Stimulated activated memory B cell treated with anti-CD40 and anti-IgM and Interleukin-4, amounts not matched to agents 10 μg/mL and 1 μg/mL and 100 μg/mL, for 72 hours (primary cell): Measurements from ENCODE around the gene SLC34A3.
A peak's percentile ranks its signal among the peaks of the same experiment; 100 is the strongest.

Experiments used
- ATAC-seq: fragments of 150-1000 bp; cut with Tn5 transposase; 2 replicates; pipeline ENCODE4 v1.10.0; 2021
- H3K27ac Mint-ChIP-seq: one replicate; pipeline ENCODE4 v1.8.0; 2022; ENCODE audit warnings: mild to moderate bottlenecking, mixed read lengths
- H3K27me3 Mint-ChIP-seq: one replicate; pipeline ENCODE4 v1.8.0; 2022; ENCODE audit warnings: mixed read lengths
- H3K36me3 Mint-ChIP-seq: one replicate; pipeline ENCODE4 v1.8.0; 2022; ENCODE audit warnings: mixed read lengths
- H3K4me1 Mint-ChIP-seq: one replicate; pipeline ENCODE4 v1.8.0; 2022; ENCODE audit warnings: mixed read lengths
- H3K4me3 Mint-ChIP-seq: one replicate; pipeline ENCODE4 v1.8.0; 2022; ENCODE audit warnings: mild to moderate bottlenecking, moderate library complexity, mixed read lengths
- H3K9me3 Mint-ChIP-seq: one replicate; pipeline ENCODE4 v1.8.0; 2022; ENCODE audit warnings: mixed read lengths

The SLC34A3 gene

DNA sequence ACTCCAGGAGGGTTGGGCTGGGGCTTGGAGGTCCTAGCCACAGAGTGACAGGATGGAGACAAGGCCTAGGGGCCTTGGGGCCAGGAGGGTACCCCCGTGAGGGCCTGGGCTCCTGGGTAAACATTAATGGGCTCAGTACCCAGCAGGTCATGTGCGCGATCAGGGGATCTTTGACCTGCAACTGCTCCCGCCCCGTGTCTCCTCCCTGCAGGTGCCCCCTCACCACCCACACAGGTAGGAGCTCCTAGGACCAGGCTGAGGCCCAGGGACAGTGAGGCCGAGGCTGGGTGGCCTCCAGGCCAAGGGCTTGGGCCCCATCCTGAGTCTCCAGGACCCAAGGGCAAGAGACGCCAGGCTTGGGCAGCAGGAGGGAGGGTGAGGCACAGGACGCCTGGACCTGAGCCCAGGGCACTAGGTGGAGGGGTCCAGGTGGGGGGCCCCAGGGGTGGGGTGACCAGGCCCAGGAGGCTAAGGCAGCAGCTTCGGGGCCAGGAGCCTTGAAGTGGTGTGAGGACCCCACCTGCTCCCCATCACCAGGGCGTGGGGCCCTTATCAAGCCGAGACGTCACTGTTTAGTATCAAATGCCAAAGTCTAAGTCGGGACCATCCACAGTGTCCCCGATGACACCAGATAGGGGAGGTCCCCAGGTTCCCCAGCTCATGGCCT is at the start of gene SLC34A3:
SLC34A3 (plus strand) TSS at position 197 of the 667 bp plus-strand sequence. CDS start 802 bp downstream, outside the sequence.
- Mint-ChIP-seq H3K4me3 (no peak within 1 kb of the TSS), H3K36me3 (no peaks in the 10 kb centered on the region), H3K27me3 (peaks cover 47% of the 10 kb centered on the region), H3K4me1 (peaks cover 20% of the 10 kb centered on the region), H3K27ac (no peak within 1 kb of the TSS), H3K9me3 (no peaks in the 10 kb centered on the region)
- ATAC-seq = no peak

DNA sequence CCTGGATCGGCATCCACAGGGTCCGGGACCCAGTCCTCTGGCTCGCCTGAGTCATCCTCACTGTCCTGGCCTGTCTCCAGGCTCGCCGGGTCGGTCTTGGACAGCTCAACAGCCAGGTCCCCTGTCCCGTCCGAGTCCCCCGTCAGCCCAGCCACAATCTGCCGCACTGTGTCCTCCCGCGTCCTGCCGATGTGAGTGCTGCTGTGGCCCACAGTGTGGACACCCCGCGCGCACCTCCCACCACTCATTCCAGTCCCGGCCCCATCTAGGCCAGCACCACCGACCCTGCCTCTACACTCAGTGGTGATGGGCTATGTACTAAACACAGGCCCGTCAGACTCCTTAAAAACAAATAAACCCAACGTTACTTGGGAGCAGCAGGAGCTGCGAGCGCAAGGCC is 49.0 kb upstream of the SLC34A3 start:
- no peaks in the 10 kb centered on the region for H3K27me3 Mint-ChIP-seq
- no peak overlapping the region for H3K27ac Mint-ChIP-seq
- H3K4me1 Mint-ChIP-seq = peaks cover 24% of the 10 kb centered on the region
- no peaks in the 10 kb centered on the region for H3K9me3 Mint-ChIP-seq
- H3K36me3 Mint-ChIP-seq = peaks cover 57% of the 10 kb centered on the region
- no peak overlapping the region for H3K4me3 Mint-ChIP-seq
- ATAC-seq = no peak

DNA sequence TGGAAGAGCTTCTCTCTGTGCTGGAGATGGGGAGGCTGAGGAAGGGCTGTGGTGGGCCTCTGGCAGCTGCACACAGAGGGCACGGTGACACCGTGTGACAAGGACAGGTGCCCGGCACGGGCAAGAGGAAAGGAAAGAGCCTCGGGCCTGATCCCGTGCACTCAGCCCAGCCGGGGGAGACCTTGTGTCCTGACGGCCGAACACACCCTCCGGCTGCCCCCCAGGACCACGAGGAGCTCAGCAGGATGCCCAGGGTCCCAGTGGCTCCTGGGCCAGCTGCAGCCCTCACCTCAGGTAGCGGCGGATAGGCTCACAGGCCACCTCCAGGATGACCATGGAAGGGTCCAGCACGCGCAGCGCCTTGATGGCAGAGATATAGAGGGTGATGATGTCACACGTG is 47.9 kb upstream of the SLC34A3 start:
- H3K27me3 Mint-ChIP-seq = no peaks in the 10 kb centered on the region
- peaks cover 35% of the 10 kb centered on the region for H3K4me1 Mint-ChIP-seq
- ATAC-seq = no peak
- H3K4me3 Mint-ChIP-seq = no peak overlapping the region
- H3K27ac Mint-ChIP-seq = no peak overlapping the region
- no peaks in the 10 kb centered on the region for H3K9me3 Mint-ChIP-seq
- H3K36me3 Mint-ChIP-seq = peaks cover 47% of the 10 kb centered on the region

DNA sequence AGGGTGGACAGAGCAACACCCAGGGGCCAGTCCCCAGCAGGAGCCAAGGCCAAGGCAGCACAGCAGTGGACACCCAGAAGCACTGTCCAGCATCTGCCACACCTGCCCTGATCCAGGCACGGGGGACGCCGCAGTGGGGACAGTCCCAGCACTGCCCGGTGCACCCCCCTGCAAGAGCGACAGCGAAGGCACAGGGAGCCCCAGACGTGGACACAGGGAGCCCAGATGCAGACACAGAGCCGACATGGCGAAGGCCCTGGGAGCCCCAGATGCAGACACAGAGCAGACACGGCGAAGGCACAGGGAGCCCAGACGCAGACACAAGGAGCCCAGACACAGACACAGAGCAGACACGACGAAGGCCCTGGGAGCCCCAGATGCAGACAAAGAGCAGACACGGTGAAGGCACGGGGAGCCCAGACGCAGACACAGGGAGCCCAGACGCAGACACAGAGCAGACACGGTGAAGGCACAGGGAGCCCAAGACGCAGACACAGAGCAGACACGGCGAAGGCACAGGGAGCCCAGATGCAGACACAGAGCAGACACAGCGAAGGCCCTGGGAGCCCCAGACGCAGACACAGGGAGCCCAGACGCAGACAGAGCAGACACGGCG is 46.6 kb upstream of the SLC34A3 start:
- no peak overlapping the region for H3K4me3 Mint-ChIP-seq
- no peaks in the 10 kb centered on the region for H3K27me3 Mint-ChIP-seq
- H3K27ac Mint-ChIP-seq = no peak overlapping the region
- no peak for ATAC-seq
- peaks cover 45% of the 10 kb centered on the region for H3K36me3 Mint-ChIP-seq
- H3K9me3 Mint-ChIP-seq = no peaks in the 10 kb centered on the region
- peaks cover 39% of the 10 kb centered on the region for H3K4me1 Mint-ChIP-seq

DNA sequence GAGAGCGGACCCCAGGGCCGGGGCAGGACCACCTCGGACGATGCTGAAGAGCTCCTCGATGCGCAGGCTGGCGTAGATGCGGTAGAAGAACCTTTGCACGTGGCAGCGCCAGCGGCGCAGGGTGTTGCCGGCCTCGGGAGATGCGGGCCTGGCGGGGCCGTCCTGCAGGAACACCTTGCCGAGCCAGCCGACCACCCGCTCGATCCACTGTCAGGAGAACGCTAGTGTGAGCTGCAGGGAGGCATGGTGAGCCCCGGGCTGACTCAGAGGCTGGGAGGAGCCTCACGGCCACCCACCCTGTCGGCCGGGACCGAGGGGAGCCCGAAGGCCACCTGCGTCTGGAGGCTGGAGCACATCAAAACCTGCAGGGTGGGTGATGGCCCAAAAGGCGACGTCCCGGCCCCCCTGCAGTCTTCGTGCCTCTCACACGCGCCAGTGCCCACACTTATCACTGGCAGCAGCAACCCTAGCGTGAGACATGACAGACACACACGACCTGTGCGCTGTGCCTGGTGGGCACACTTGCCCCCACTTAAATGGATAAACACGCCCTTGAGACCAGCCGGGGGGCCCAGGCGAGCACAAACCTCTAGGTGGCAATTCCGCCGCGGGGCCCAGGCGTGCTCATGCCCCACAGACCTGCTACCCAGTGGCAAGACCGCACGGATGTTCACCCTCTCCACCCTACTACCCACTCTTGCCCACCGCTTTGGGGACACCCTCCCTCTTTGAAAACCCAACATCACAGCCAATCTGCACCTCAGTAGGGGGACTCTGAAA is 45.6 kb upstream of the SLC34A3 start:
- Mint-ChIP-seq H3K9me3 (no peaks in the 10 kb centered on the region), H3K27me3 (no peaks in the 10 kb centered on the region), H3K4me1 (peaks cover 47% of the 10 kb centered on the region), H3K4me3 (no peak overlapping the region), H3K27ac (no peak overlapping the region), H3K36me3 (peaks cover 35% of the 10 kb centered on the region)
- no peak for ATAC-seq

DNA sequence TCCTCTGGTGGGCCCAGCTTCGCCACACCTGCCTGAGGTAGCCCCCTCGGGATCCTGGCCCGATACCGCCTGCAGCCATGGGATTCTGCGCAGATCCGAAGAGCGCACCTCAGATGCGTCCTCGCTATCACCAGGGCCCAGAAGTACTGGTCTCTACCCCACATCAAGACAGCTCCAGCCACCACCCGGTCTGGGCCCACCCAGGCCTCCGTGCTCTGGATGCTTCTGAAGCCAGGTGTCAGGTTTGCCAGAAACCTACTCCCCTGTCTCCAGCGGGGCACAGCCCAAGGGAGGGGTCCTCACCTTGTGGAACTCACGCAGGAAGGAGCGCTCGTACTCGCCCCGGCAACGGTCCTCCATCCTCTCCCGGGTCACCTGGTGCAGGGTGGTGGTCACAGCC is 44.8 kb upstream of the SLC34A3 start:
- Mint-ChIP-seq H3K9me3 (no peaks in the 10 kb centered on the region), H3K27me3 (no peaks in the 10 kb centered on the region), H3K4me1 (peaks cover 52% of the 10 kb centered on the region), H3K27ac (no peak overlapping the region), H3K36me3 (peaks cover 37% of the 10 kb centered on the region), H3K4me3 (no peak overlapping the region)
- ATAC-seq = no peak

DNA sequence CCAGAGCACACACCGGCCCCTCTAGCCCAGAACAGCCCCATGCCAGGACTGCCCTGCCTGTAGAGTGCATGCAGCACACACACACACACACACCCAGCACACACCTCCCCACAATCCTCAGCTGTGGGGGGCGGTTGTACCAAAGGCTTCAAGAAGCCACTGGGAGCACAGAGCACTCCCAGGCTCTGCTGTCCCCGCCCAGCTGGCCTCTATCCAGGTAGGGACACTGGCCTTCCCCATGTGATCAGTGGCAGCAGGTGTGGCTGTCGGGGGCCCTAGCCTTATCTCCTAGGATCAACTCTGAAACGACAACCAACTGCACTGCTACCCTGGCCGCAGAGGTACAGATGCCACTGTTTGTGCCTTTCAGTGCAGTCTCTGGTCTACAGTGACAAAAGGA is 44.3 kb upstream of the SLC34A3 start:
- Mint-ChIP-seq H3K36me3 (peaks cover 42% of the 10 kb centered on the region), H3K27me3 (no peaks in the 10 kb centered on the region), H3K9me3 (no peaks in the 10 kb centered on the region), H3K4me3 (peak overlapping the region; percentile 95), H3K27ac (no peak overlapping the region), H3K4me1 (peaks cover 56% of the 10 kb centered on the region)
- no peak for ATAC-seq

DNA sequence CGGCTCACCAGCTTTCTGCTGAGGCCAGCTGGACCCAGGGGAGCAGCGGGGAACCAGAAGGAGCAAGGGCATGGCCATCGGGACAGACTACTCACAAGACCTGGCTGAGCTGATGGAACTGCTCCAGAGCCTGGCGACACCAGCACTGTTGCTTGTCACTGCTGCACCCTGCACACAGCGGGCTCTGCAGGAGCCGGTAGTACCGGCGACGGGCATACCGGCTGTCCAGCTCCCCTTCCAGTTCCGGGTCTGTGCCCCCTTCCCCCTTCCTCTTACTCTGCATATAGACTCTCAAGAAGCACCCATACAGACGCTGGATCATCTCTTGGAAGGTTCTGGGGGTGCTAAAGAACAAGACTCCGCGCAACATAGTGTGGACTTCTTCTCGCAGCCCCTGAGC is 43.3 kb upstream of the SLC34A3 start:
- H3K36me3 Mint-ChIP-seq = peaks cover 36% of the 10 kb centered on the region
- H3K27me3 Mint-ChIP-seq = no peaks in the 10 kb centered on the region
- H3K27ac Mint-ChIP-seq = peak overlapping the region; percentile 87
- no peak for ATAC-seq
- no peaks in the 10 kb centered on the region for H3K9me3 Mint-ChIP-seq
- peak overlapping the region; percentile 95 for H3K4me3 Mint-ChIP-seq
- H3K4me1 Mint-ChIP-seq = peaks cover 56% of the 10 kb centered on the region

DNA sequence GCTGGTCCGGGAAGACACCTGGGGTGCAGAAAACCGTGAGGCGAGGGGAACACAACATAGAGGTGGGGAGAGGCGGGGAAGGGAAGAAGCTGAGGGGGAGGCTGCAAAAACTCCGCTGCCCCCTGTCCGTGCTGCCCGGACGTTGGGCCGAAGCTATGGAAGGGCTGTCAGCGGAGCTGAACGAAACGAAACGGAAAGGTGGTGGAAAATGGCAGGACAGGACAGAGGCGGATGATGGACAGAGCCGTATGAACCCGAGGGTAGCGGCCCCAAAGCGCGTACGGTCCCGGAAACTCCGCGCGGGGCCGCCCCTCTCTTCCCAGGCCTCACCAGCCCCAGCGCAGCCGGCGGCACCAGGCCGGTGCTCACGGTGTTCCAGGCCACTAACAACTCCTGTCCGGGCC is 42.6 kb upstream of the SLC34A3 start:
- ATAC-seq = no peak
- Mint-ChIP-seq H3K27ac (peak overlapping the region; percentile 87), H3K36me3 (peaks cover 29% of the 10 kb centered on the region), H3K9me3 (no peaks in the 10 kb centered on the region), H3K27me3 (no peaks in the 10 kb centered on the region), H3K4me3 (peak overlapping the region; percentile 95), H3K4me1 (peaks cover 56% of the 10 kb centered on the region)

DNA sequence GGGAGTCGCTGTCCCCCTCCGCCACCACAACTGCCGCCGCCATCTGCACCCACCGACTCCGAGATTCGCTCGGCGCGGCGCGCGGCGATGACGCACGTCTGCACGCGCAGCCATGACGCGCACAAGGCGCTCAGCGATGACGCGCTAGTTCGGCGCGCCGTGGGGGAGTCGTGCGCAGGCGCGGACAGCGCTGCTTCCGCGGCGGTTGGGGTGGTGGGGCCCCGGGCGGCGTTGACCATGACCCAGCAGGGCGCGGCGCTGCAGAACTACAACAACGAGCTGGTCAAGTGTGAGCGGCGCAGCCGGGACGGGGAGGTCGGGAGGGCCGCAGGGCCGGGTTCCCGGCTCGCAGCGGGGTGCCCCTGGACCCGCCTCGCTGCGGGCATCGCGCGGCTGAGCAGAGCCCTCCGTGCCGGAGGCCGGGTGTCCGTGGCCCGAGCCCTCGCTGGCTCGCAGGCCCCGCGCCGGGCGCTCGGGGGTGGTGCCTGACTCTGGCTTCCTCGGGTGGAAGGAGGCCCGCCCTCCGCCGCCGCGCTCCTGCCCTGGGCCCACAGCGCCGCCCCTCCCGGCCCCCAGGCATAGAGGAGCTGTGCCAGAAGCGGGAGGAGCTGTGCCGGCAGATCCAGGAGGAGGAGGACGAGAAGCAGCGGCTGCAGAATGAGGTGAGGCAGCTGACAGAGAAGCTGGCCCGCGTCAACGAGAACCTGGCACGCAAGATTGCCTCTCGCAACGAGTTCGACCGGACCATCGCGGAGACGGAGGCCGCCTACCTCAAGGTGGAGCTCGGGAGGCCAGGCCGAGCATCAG is 42.0 kb upstream of the SLC34A3 start, which contains the start of the genes ANAPC2 and SSNA1:
ANAPC2 (minus strand) TSS at position 71 of the 807 bp plus-strand sequence; CDS start at position 43, 28 bp downstream.
SSNA1 (plus strand) TSS at position 187 of the 807 bp plus-strand sequence; CDS start at position 238, 51 bp downstream.
- H3K9me3 Mint-ChIP-seq = no peaks in the 10 kb centered on the region
- peak within 1 kb of the TSS; percentile 87 for H3K27ac Mint-ChIP-seq
- H3K4me1 Mint-ChIP-seq = peaks cover 56% of the 10 kb centered on the region
- peaks cover 23% of the 10 kb centered on the region for H3K36me3 Mint-ChIP-seq
- peak; percentile 91 for ATAC-seq
- peak within 1 kb of the TSS; percentile 95 for H3K4me3 Mint-ChIP-seq
- no peaks in the 10 kb centered on the region for H3K27me3 Mint-ChIP-seq

DNA sequence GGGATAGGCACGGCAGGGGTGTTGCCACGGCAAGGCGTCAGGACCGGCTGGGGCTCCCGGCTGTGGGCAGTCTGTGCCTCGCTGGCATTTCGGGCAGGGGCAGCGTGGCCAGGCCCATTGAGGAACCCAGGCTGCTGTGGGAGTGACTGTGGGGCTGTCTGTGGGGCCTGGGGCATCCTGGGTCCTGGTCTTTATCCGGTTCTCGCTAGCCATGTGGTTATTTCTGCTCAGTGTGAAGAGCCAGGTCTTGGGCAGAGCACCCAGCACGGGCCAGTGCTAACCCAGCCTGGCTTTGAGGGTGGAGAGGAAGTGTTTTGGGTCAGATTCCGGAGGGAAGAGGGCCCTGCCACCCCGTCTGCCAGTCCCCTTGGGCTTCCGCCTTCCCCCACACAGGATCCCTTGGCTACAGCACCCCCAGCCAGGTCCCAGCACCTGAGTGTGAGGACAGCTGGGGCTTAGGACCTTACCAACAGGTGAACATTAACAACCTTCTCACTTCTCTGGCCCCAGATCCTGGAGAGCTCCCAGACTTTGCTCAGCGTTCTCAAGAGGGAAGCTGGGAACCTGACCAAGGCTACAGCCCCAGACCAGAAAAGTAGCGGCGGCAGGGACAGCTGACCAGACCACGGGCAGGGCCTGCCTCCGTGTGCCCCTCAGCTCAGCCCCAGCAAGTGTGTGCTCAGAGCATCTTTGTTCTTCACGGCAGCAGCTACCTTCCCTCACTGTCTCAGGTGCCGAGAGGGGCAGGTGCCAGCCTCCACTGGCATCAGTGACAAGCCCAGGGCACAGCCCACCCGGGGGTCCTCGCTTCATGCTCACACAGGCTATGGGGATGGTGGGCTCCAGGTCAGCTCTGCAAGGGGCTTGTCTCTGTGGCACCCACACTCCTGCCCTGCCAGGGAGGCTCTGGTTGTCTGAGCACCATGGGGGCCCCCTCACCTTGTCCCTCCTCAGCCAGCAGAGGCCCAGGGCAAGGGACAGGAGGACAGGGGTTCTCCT is 41.1 kb upstream of the SLC34A3 start:
- ATAC-seq = no peak
- Mint-ChIP-seq H3K36me3 (peaks cover 14% of the 10 kb centered on the region), H3K4me1 (peaks cover 48% of the 10 kb centered on the region), H3K27ac (peak overlapping the region; percentile 87), H3K4me3 (peak overlapping the region; percentile 95), H3K27me3 (no peaks in the 10 kb centered on the region), H3K9me3 (no peaks in the 10 kb centered on the region)

DNA sequence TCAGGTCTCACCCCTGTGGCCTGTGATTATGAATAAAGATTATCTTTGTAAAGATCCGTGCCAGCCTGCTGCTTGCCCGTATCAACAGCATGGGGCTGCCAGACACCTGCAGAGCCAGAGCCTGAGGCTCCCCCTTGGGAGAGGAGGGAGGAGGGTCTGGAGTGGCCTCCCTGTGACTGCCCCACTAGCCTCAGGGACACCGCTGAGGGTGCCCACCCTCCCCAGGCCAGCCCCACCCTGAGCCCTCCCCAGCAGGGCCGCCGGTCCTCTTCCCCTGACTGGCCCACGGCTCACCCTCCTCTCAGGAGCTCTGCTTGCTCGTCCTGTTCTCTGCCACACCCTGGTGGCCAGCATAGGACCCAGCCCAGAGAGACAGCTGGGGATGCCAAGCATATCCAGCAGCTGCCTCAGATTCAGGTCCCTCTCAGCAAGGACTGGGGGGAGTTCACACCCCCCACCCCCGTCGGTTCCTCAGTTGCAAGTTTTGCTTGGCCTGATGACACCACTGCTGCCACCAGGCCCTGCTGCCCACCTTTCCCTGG is 40.3 kb upstream of the SLC34A3 start:
- peak overlapping the region; percentile 95 for H3K4me3 Mint-ChIP-seq
- peaks cover 43% of the 10 kb centered on the region for H3K4me1 Mint-ChIP-seq
- no peaks in the 10 kb centered on the region for H3K9me3 Mint-ChIP-seq
- H3K27me3 Mint-ChIP-seq = no peaks in the 10 kb centered on the region
- no peak for ATAC-seq
- H3K36me3 Mint-ChIP-seq = peaks cover 11% of the 10 kb centered on the region
- peak overlapping the region; percentile 75 for H3K27ac Mint-ChIP-seq

DNA sequence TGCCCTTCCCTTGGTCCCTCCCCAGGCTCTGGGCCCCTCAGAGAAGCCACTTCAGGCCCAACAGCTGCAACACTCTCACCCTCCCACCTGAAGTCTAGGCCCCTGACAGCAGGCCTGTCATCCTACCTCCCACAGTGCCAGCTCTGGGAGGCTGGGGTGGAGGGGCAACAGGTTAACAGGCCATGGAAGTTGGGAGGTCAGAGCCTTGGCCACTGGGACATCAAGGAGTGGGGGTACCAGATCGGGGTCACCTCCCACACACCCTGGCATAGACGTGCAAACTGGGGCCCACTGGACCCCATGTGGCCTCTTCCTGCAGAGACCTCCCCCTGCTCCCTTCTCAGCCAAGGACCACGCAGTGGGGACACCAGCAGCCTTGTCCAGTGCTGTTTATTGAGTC is 39.5 kb upstream of the SLC34A3 start:
- H3K4me3 Mint-ChIP-seq = peak overlapping the region; percentile 56
- no peak for ATAC-seq
- H3K27ac Mint-ChIP-seq = peak overlapping the region; percentile 75
- H3K36me3 Mint-ChIP-seq = peaks cover 11% of the 10 kb centered on the region
- H3K9me3 Mint-ChIP-seq = no peaks in the 10 kb centered on the region
- H3K27me3 Mint-ChIP-seq = no peaks in the 10 kb centered on the region
- H3K4me1 Mint-ChIP-seq = peaks cover 36% of the 10 kb centered on the region
